Stimulated activated CD4-positive, alpha-beta T cell treated with anti-CD3 and anti-CD28 coated beads, Interleukin-15, amount 100 ng/mL, for 48 hours (primary cell): ENCODE data around the gene CD2AP.
"Not testable (repeated sequence)": the region's sequence is repeated elsewhere in the genome, so short reads cannot be mapped to it uniquely, and the experiment has no call there.

Experiments
- DNase-seq, 2 donors: peaks; one replicate each; pipeline ENCODE4 v3.0.0-alpha.2; 2020; ENCODE audit warnings: low read depth in 2 of 2

CD2AP gene

DNA sequence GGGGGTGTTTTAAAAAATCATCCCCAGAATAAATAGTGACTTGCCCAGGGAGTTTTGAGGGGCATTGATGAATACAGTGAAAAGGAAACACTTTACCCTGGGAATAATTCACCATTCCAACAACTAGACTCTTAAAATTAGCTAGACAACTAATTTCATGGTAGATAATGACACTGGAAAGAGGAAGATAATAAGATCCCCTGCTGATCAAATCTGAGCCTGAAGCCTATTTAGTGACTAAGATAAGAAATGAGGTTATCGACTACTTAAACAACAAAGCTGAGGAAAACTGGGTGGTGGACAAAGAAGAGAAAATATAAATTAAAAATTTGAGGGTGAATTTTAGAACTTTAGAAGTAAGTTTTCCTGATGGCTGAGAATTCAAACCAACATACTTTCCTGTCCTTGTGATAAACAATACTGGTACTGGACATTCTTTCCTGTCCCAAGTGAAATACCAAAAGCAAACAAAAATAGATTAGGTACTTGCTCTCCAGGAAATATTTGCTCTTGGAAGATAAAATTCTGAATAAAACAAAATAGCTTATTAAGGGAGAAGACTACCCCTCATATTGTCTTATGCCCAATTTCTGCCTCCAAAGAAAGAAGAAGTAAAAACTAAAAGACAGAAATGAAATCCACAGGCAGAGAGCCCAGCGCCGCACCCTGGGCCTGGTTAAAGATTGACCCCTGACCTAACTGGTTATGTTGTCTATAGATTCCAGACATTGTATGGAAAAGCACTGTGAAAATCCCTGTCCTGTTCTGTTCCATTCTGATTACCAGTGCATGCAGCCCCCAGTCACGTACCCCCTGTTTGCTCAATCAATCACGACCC lies 156.8 kb downstream of the CD2AP start:
- no peak for DNase-seq

- DNase-seq, result no peak
Observed at GRCh38 chr6:47646689-47647088, 169.1 kb downstream of the CD2AP start.

GRCh38 chr6:47647188-47647587 lies 169.6 kb downstream of the CD2AP start:
- no peak for DNase-seq

DNA sequence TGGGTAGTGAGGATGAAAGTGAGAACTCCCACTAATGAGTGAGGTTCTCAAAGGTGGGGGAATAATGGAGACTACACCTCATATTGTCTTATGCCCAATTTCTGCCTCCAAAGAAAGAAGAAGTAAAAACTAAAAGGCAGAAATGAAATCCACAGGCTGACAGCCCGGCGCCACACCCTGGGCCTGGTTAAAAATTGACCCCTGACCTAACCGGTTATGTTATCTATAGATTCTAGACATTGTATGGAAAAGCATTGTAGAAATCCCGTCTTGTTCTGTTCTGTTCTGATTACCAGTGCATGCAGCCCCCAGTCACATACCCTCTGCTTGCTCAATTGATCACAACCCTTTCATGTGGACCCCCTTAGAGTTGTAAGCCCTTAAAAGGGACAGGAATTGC lies 170.0 kb downstream of the CD2AP start:
- not testable (repeated sequence) for DNase-seq

- no peak for DNase-seq
Observed at GRCh38 chr6:47648031-47648430, 170.4 kb downstream of the CD2AP start.

DNA sequence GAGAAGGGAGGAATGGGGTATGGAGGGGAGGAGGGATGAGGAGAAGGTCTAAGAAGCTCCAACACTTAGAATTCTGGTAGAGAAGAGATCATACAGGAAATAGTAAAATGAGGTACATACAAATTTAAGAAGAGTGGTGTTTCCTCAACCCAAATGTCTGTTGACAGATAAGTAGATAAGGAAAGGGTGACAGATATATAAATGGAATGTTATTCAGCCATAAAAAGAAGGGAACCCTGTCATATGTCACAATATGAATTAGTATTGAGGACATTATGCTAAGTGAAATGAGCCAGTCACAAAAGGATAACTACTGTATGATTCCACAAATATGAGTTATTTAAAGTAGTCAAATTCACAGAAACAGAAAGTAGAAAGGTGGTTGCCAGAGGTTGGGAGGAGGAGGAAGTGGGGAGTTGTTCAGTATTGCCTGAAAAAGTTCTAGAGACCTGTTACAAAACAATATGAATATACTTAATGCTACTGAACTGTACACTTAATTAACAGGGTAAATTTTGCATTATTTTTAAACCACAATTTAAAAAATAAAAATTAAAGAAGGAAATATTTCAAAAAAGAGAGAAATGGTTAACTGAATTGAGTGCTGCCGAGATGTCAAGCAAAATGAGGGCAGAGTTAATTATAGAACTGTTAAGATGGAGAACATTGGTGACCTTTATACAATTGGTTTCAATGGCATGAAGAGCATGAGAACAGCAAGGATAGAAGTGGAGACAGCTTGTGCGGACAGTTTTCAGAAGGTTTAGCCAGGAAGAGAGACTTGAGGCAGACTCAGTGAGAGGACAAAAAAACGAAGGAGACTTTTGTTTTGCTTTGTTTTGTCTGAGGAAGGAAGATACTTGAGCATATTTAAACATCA lies 173.2 kb downstream of the CD2AP start:
- no peak for DNase-seq

DNA sequence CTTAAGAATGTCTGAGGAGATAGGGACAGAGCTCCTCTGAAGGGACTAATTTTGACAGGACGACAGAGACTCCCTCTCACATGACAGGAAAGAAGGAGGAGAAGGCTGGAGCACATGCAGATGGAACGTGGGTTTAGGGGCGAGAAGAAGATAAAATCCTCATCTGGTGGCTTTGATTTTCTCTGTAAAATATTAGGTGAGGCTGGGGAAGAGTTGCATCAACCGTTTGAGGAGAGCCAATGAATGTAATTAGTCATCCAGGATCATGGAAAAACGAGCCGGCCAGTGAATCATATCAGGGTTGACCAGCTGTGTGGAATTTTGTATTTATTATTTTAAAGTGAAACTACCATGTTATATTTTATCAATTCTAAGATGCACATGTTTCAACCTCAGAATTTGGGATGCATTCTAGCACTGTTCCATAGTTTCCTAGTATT lies 173.9 kb downstream of the CD2AP start:
- no peak for DNase-seq

DNA sequence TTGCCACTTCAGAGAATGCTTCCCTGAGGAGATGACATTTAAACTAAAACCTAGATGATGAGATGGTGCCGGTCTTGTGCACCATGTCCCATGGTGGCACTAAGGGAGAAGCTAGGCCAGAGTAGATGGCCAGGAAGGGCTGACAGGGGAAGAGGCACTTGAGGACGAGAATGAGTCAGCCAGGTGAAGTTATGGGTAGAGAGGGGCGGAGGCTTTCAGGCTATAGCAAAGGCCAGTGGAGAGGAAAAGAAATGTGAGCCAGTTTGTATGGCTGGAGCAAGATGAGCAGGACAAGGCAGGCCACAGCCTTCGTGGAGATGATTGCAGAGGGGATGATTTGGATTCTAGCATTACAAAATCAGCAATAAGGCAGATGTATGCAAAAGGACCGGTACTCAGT lies 176.1 kb downstream of the CD2AP start:
- no peak for DNase-seq

DNA sequence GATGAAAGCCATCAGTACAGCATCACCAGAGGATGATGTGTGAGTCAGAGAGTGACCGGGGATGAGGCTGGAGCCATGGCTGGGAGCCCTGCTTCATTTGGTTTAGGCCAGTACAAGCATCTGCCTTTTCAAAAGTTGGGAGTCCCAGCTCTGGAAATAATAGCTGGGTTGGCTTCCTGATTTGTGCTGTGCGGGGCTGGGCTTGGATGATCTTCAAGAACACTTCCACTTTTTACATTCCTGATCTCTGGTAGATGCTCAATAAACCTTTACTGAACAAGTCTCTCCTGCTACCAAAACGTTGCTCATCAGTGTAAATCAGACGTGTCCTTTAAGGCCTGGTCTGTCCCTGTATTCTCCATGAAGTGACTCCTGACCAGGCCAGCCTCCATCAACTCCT lies 176.7 kb downstream of the CD2AP start:
- DNase-seq, result no peak

DNA sequence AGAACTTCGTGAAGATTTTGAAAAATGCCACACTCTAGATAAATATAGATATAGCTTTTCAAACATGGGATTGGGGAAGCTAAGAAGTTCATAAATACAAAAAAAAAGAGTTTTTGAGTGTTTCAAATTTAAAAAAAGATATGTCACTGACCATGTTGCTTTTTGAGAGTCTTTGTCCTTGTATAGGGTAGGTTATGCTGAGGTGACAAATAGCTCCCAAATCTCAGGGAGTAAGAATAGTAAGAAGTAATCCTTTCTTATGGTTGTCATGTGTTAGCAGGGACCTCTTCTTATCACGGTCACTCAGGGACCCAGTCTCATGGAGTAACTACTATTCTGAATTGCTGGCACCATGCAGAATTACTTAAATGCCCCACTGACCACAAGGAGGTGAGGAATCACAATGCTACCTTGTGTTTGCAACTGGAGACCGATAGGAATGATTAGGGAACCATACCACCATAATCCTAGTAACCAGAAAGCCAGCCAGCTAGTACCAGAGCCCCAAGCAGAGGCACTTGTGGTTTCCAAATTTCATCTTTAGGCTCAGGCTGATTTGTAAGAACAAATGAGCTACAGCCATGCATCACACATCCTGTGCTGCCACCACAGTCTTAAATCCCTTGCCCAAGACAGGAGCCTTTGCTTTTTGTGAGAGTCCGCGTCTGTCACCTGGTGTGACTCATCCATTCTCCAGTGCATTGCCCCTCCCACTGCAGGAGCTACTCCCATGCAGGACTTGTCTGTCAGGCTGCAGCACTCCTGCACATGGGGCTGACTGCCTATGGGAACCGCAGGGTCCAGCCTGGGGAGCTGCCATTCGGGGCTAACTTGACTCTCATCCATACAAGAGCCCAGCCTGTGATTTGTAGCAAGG lies 178.4 kb downstream of the CD2AP start:
- peak; percentile 27 to 30 for DNase-seq

DNA sequence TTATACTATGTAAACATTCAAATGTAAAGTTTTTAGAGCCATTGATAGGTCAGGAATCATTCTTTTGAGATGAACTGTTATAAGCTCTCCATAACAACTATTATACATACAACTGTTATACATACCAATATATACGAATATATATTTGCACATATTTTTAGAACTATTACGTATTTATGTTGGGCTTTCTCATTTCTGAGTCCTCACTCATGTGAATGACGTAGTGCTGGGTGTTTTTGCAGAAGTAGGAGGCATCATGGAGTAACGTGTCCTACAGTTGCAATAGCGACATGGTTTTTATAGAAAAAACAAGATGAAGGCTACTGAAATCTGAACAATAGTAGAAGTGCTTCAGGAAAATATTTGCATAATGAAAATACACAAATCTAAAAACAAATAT lies 184.4 kb downstream of the CD2AP start:
- DNase-seq, result no peak

GRCh38 chr6:47663462-47664216 lies 186.1 kb downstream of the CD2AP start:
- no peak for DNase-seq

DNA sequence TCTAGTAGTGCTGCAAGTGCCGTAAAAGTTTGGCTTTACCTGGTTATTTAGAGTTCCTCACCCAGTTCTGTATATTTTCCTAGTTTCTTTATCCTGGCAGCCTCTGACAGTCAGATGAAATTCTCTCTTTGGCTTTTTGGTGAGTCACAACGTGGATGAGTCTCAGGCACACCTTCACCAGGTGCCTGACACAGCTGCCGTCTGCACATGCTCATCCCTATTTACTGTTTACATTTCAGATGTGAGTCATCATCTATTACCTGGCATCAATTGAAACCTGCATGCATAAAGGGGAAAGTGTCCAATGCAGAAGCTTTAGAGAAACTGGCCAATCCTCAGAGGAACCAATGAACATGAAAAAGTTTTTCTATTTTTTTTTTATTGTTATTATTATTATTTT lies 187.5 kb downstream of the CD2AP start:
- DNase-seq, result no peak

GRCh38 chr6:47669684-47670513 lies 192.3 kb downstream of the CD2AP start:
- no peak for DNase-seq

- no peak for DNase-seq
Observed at GRCh38 chr6:47670851-47671250, 193.3 kb downstream of the CD2AP start.

DNA sequence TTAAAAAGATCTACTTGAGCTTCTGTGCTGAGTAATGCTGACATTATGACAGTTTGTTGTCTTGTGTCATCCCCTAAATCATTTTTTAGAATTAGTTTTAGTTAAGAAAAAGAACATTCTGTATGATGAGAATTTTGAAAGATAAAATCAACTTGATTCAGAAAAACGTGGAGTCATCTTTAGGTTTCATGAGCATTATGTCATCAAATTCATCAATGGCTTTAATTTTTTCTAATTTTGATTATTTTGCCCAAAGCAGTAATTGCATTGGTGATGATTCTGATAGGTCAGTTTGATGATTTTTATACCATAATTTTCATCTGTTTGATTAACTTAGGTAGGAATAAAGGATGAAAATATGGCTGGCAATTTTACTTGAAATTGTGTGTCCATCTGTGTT lies 194.2 kb downstream of the CD2AP start:
- no peak for DNase-seq

- no peak for DNase-seq
Observed at GRCh38 chr6:47672816-47673215, 195.2 kb downstream of the CD2AP start.

GRCh38 chr6:47674673-47675072 lies 197.1 kb downstream of the CD2AP start:
- DNase-seq, result no peak
